Effector CD8-positive, alpha-beta T cell (primary cell): Measurements from ENCODE around the gene DDRGK1.
"Not testable (repeated sequence)": the region's sequence is repeated elsewhere in the genome, so short reads cannot be mapped to it uniquely, and the experiment has no call there.

Source experiments
- DNase-seq: peaks from one replicate; lab custom pipeline; 2025; lab: John Stamatoyannopoulos, UW

The DDRGK1 gene

DNA sequence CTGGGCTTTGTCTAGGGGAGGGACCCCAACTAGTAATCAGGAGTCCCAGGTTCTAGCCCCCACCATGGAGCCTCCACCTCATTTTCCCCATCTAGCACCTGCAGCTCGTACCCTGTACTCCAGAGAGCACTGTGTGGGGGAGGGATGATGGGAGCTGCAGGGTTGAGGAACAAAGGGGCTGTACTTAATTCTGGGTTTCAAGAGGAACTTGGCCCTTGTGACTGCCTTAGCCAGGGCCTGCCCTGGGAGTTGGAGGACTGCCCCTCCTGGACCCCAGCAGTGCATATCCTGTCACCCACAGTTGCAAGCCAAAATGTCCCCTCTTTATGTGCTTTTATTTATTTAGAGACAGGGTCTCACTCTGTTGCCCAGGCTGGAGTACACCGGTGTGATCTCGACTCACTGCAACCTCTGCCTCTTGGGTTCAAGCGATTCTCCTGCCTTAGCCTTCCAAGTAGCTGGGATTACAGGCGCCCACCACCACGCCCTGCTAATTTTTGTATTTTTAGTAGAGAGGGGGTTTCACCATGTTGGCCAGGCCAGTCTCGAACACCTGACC lies 11.0 kb upstream of the DDRGK1 start:
- not testable (repeated sequence) for DNase-seq

GRCh38 chr20:3213226-3213625 lies 8.7 kb upstream of the DDRGK1 start:
- DNase-seq: no peak

DNA sequence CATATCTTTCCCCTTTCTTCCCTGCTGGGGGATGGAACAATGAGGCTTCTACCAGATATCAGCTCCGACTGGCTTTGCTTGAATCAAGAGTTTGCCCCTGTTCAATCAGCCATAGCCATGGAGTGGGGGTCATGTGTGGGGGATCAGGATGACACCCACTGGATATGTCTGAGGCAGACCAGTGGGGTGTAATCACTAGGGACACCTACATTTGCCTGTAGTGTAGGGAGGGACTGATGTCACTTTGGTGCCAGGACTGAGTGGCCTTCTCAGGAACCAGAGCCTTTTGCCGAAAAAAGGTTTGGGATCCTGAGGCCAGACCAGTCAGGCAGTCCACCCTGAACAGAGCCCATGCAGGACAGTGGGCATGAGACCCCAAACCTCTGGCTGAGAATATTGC lies 5.9 kb upstream of the DDRGK1 start:
- DNase-seq: no peak

DNA sequence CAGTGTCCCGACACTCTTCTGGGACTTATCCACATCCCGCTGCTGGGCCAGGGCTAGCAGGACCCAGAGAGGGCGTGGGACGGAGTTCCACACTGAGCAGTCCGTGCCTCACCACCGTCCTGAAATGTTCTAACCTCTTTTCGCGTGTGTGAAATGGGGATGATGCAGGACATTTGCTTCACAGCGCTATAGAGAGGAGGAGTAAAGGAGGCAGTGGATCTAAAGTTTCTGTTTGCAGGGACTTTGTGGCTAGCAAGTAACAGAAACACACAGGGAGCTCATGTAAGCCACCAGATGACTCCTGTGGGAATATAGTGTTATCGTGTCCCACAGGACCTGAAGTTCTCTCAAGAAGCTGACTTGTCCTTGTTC lies 5.5 kb upstream of the DDRGK1 start:
- no peak for DNase-seq

DNA sequence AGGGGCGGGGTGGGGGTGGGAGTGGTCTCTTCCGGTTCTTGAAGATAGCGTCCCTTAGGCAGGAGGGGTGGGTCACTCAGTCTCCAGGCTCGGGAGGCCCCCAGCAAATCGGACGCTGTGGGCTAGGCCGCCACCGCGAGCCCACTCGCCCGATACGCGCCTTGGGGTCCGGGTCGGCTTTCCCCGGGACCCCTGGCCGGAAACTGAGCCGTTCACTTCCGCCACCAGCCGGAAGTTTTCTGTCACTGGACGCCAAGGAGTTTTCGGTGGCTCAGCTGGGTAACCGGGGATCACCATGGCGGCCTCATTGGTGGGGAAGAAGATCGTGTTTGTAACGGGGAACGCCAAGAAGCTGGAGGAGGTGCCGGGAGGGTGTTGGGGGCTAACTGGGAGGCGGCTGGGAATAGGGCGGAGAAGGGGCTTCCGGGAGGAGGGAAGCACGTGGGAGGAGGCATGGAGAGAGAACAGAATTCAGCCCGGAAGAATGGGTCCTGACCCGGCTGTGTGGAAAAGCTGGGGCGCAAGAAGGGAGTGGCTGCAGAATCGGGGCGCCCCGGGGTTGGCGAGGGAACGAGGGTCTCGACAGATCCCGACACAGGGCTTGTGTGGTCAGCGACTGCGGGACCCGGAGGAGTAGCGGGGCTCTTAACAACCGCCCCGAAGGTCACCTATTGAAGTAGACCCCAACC lies 4.9 kb upstream of the DDRGK1 start, which contains the start of gene ITPA:
Gene ITPA, plus strand, starts transcription at position 242 of the 689 bp plus-strand sequence. Its CDS starts 54 bp downstream, at position 296.
- peak; percentile 39 for DNase-seq

- no peak for DNase-seq
Measured at GRCh38 chr20:3208786-3209256, 4.3 kb upstream of the DDRGK1 start.

DNA sequence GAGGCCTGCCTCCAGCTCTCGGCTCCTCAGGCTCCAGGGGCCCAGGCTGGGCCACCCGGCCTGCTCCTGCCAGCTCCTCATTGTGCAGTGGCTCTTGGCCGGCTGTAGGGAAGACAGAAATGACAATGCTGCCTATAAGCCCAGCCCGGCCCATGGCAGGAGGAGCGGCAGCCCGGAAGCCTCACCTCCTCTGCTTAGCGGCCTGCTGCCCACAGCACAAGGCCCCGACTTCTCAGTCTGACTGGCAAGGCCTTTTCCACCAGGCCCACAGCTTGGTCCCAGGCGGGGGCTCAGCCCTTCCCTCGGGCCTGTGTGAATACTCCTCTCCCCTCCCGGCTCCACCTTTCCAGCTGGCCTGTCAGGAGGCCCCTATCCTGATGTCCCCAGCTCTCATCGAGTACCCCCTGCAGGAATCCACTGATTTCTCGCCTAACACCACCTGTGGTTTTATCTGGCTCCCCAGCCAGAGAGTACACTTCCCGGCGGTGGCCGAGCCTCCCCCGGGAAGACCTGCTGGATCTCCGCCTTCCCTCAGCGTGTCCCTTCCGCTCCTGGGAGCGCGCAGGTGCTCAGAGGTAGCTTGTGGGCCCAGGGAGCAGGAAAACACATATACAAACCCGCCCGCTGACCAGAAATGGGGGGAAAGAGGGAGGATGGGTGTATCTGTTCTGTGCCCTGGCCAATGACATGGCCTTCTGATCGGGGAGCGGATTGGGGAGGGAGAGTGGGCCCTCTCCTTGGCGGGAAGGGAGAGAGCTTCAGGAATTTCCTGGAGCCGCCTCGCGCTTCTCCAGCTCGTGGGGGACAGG lies 963 bp downstream of the DDRGK1 start:
- no peak for DNase-seq

DNA sequence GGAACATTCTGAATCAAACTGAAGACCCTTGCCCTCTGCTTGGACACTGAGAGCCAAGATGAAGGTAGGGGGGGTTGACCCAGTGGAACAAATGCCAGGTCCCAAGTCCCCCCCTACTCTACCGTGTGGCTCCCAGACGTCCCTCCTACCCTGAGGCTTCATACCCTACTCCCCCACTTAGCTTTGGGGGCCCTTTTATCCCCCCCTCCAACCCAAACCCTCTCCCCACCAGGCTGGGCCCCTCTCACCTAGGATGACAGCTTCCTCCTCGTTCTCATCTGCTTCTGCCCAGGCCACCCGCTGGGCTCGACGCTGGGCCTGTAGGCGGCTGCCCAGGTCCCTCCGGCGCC lies 1.5 kb downstream of the DDRGK1 start:
- DNase-seq: no peak

GRCh38 chr20:3199976-3200755 lies 4.3 kb downstream of the DDRGK1 start:
- no peak for DNase-seq

DNA sequence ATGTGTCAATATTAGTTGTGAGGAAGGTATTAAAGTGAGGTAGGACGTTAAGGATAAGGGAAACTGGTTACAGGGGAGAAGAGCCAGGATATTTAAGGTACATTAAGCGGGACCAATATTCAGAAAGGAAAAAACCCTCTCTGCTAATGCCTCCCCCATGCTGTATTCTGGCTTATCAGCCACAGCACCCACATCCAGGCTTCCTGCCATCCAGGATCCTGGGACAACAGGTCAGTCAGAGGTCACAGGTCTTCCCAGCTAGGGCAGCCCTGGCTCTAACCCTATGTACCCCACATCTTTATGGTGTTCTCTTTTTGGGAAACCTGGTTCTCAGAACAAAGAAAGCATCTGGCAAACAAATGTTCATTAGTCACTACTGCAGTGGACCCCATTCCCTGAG lies 5.3 kb downstream of the DDRGK1 start:
- DNase-seq: no peak

- DNase-seq: no peak
Measured at GRCh38 chr20:3195590-3196237, 8.8 kb downstream of the DDRGK1 start.

DNA sequence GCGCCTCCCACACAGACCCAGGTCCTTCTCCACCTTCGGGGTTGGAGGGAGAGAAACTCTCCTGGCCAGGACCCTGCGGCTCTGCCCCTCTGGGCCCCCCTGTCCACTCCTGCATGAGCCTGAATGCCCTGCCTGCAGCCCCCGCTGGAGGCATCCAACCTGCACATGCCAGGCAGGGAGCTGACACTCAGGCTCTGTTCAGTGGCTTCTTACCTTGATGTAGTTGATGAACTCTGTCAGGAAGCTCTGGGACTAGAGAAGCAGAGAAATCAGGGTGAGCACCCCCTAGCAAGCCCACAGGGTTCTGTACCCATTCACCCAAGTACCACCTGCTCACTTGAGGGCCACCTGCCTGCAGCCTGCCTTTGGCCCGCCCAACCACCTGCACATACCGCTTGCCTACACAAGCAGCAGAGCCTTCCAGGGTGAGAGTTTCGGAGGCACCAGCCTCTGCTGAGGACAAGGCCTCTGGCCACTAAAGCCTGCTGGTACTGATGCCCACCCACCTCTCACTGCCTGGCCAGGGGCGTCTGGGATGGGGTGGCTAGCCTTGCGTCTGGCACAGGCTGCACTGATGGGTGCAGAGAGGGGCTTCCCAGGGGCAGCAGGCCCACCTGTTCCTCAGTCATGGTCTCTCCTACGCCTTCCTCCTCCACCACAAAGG lies 9.7 kb downstream of the DDRGK1 start:
- no peak for DNase-seq

- DNase-seq: no peak
Measured at GRCh38 chr20:3193806-3194616, 10.5 kb downstream of the DDRGK1 start.

DNA sequence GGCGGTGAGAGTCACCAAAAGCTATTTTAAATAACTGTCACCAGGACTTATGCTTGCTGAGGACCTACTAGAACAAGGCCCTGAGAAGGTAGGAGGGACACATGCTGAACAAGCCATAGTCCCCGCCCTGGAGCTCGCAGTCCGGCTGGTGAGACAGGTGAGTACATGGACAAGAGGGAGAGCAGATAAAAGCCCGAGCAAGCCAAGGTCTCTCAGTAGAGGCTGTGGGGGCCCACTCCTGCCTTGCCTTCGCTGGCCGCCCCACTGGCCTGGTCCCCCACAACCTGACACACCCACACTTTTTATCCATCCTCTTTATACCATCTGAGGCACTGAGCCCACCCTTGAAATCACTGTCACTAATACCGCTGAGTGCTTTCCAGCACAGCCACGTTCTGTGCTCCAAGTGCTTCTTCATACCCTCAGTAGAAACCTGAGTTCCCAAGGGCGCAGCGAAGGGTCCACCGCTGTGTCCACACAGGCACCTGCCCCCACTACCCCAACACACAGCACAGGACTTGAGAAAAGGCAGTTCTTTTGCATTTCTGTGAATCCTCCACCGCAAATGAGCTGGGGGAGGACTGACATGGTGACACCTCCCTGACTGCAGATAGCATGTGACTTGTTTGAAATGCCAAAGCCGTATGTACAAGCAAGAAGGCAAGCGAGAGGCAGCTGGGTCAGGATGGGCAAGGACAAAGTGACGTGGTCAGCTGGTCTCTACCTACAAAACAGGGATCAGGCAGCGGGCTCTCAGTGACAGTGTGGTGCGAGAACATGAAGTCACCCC lies 12.1 kb downstream of the DDRGK1 start:
- no peak for DNase-seq

- no peak for DNase-seq
Measured at GRCh38 chr20:3190681-3191111, 13.8 kb downstream of the DDRGK1 start.

- no peak for DNase-seq
Measured at GRCh38 chr20:3189561-3190131, 14.8 kb downstream of the DDRGK1 start.

DNA sequence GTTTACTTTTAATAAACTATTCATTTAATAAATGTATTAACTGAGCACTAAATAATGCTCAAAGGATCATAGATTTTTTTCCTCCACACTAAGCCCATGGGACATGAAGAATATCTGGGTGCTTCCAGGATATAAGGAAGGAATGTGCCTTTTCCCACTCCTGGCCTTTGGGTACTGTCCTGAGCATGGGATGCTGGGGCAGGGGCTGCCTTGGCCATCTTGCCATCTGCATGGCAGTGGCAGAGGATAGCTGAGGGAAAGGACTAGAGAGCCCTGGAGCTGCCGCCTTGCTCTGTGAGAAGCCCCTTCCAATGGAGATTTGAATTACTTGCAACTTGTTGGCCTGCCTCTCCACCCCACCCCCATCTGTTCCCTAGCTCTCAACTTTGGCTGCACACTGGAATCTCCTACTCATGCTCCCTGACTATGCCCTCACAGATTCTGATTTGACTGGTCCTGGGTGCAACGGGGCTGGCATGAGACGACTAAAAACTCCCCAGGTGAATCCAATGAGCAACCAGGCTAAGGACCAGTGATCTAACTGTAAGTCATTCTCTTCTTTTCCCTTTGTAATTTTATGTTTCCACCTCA lies 15.6 kb downstream of the DDRGK1 start:
- DNase-seq: no peak

DNA sequence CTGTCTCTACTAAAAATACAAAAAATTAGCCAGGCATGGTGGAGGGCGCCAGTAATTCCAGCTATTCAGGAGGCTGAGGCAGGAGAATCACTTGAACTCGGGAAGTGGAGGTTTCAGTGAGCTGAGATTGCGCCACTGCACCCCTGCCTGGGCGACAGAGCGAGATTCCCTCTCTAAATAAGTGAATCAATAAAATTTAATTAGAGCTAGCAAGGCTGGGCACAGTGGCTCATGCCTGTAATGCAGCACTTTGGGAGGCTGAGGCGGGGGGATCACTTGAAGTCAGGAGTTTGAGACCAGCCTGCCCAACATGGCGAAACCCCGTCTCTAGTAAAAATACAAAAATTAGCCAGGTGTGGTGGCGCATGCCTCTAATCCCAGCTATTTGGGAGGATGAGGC lies 16.6 kb downstream of the DDRGK1 start:
- not testable (repeated sequence) for DNase-seq
